NT2/D1 (cell line): ENCODE measurements around the gene ACVR1B.

Source experiments
- DNase-seq: peaks from one replicate; pipeline ENCODE4 v3.0.0-alpha.2; 2011; ENCODE audit warnings: low read depth, low spot score
- H3K27me3 ChIP-seq: 2 replicates; pipeline ENCODE4 v1.6.0; 2011; ENCODE audit warnings: mild to moderate bottlenecking; ENCODE audit not compliant: insufficient read length, insufficient read depth
- H3K36me3 ChIP-seq: 2 replicates; pipeline ENCODE4 v1.6.1; 2011; ENCODE audit warnings: mild to moderate bottlenecking, low read length, mixed read lengths; ENCODE audit not compliant: insufficient read depth, insufficient read length
- H3K4me1 ChIP-seq: 2 replicates; pipeline ENCODE4 v1.5.1; 2011; ENCODE audit not compliant: insufficient read depth, insufficient read length
- H3K4me3 ChIP-seq: 2 replicates; pipeline ENCODE4 v1.5.1; 2011; ENCODE audit warnings: low read depth; ENCODE audit not compliant: insufficient read length
- H3K9ac ChIP-seq: 2 replicates; pipeline ENCODE4 v1.6.0; 2011; ENCODE audit warnings: low read depth; ENCODE audit not compliant: insufficient read length
- H3K9me3 ChIP-seq: 2 replicates; pipeline ENCODE4 v1.5.1; 2011; ENCODE audit warnings: mild to moderate bottlenecking, low read length; ENCODE audit not compliant: insufficient read depth
- SUZ12 ChIP-seq: IDR thresholded peaks from 2 replicates; pipeline ENCODE4 v1.6.1; 2011; ENCODE audit not compliant: insufficient read length, insufficient read depth; ENCODE audit errors: extremely low read depth
- YY1 ChIP-seq: IDR thresholded peaks from 2 replicates; pipeline ENCODE4 v1.6.1; 2011; ENCODE audit not compliant: insufficient read length, insufficient read depth
- ZNF274 ChIP-seq: IDR thresholded peaks from 2 replicates; pipeline ENCODE4 v1.6.1; 2011; ENCODE audit warnings: mild to moderate bottlenecking, low read depth, low read length

The ACVR1B gene

DNA sequence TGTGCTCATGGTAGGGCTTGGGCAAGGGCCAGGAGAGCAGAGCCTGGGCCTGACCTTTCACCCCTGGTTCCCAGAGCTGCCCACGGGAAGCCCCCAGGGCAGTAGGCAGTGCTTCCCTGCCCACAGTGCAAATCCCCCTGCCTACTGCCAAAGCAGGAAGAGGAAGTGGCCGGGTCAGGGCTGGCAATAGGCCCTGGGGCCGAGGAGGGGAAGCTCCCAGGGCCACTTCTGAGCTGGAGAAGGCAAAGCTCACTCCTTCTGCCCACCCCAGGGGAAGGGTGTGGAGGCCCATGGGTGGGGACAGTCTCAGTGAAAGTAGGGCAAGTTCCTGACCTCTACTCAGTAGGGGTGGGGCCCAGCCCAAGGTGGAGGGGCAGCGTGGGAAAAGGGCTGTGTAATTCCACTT, 94.3 kb downstream of the ACVR1B start:
- Histone ChIP-seq H3K9me3 (no peaks in the 10 kb centered on the region), H3K27me3 (peaks cover 18% of the 10 kb centered on the region), H3K36me3 (peaks cover 46% of the 10 kb centered on the region), H3K9ac (no peak overlapping the region), H3K4me3 (no peak overlapping the region), H3K4me1 (peaks cover 7% of the 10 kb centered on the region)
- DNase-seq = no peak
- TF ChIP-seq ZNF274 (no peak), YY1 (no peak), SUZ12 (no peak)
